HG03575 (cell line): ENCODE measurements around the gene TCF12.

Experiments
- ATAC-seq: cut with Tn5 transposase; IDR thresholded peaks from one replicate; pipeline ENCODE4 v1.9.1; 2021; ENCODE audit not compliant: unreplicated experiment, insufficient number of reproducible peaks, low FRiP score; ENCODE audit errors: extremely low read depth

Gene TCF12

DNA sequence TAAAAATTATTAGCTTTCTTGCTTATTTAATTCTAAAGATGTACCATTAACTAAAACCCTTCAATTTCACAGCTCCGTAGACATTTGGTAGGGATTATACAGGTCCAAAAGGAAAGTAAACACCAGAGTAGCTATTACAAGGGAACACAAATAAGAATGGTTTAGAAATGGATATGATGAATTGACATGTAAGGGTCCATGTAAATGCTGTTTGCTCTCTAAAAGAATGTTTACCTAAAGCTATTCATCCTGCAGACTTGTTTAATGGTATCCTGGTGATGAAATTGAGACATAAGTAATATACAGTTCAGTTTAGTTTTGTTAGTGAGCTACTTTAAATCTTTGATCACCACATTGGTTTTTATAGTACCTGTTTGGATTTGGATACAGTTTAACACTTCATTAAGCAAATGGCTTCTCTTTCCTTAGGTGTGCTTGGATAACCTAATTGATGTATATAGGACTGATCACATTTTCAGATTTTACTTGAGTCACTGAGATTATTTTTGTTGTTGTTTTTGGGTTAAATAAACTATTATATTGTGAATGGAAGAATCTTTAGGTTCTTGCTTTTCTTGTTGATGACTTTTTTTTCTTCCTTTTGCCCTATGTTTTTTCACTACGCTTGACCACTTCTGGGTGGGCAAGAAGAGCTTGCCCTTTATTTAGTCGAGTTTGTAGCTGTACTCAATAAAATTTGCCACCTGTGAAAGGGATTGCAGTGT is 115.4 kb downstream of the TCF12 start:
- no peak for ATAC-seq

DNA sequence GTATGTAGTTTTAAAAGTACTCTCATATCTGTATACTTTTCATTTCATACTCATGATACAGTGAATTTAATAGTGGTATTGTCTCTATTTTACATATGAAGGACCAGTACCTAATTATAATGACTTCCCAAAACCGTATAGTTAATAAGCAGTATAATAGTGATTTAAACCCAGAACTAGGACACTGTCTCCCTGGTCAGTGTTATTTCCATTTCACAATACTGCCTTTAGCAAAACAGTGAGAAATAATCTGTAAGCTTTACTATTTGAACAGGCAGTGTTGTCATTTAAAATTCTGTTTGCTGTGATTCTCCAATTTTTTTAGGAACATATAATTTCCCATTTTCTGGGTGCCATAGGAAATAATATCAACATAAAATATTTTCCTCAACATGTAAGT is 116.2 kb downstream of the TCF12 start:
- no peak for ATAC-seq

DNA sequence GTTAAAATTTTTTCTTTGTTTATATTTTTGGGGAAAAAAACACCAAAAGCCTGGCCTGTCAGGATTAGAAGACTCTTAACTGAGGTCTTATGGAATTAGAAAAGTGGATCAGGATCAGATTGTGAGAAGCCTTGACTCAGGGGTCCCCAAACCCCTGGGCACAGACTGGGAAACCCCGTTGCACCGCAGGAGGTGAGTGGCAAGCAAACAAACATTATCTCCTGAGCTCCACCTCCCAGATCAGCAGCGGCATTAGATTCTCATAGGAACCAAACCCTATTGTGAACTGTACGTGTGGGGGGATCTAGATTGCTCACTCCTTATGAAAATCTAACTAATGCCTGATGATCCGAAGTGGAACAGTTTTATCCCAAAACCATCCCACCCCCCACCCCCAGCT is 117.2 kb downstream of the TCF12 start:
- no peak for ATAC-seq

DNA sequence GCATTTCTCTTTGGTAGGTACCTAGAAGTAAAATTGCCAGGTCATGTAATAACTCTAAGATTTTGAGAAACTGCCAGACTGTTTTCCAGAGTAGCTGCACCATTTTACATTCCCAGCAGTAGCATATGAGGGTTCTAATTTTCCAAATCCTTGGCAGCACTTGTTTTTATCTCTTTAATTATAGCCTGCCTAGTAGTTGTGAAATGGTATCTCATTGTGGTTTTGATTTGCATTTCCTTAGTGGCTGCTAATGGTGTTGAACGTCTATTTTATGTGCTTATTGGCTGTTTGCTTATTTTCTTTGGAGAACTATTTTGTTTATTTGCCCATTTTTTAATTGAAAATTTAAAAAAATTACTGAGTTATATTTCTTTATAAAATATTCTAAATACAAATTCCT is 117.9 kb downstream of the TCF12 start:
- no peak for ATAC-seq

DNA sequence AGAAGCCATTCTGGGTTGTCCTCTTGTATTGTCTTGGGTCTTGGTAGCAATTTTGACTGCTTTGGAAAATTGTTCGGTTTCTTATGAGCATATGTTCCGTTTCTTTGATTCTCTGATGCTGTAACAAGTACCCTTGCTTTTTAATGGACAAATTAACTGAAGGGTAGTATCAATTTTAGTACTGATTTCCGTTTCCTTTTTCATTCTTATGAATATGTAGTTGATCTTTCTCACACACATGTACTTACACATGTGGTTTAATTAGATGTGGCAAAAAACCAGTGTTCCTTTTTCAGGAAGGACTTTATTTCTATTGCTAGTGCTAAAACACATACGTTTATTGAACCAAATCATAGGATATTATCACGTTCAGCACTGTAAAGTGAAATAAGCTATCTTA is 119.1 kb downstream of the TCF12 start:
- ATAC-seq: no peak

DNA sequence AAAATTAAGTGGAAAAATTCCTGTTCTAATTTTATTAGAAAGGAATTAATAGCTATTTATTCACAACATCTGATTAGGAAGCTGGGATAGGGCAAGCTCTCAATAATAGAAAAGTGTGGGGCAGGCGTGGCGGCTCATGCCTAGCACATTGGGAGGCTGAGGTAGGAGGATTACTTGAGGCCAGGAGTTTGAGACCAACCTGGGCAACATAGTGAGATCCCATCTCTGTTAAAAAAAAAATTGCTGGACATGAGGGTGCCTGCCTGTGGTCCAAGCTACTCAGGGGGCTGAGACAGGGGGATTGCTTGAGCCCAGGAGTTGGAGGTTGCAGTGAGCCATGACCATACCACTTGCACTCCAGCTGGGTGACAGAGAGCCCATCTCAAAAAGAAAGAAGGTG is 119.6 kb downstream of the TCF12 start:
- no peak for ATAC-seq

- ATAC-seq: no peak
Observed at GRCh38 chr15:57038496-57038895, 120.1 kb downstream of the TCF12 start.

- no peak for ATAC-seq
Observed at GRCh38 chr15:57041416-57041815, 123.0 kb downstream of the TCF12 start.

- no peak for ATAC-seq
Observed at GRCh38 chr15:57044072-57044702, 125.7 kb downstream of the TCF12 start.

- no peak for ATAC-seq
Observed at GRCh38 chr15:57044970-57045369, 126.5 kb downstream of the TCF12 start.

- ATAC-seq: peak; percentile 78
Observed at GRCh38 chr15:57045741-57046382, 127.4 kb downstream of the TCF12 start.

DNA sequence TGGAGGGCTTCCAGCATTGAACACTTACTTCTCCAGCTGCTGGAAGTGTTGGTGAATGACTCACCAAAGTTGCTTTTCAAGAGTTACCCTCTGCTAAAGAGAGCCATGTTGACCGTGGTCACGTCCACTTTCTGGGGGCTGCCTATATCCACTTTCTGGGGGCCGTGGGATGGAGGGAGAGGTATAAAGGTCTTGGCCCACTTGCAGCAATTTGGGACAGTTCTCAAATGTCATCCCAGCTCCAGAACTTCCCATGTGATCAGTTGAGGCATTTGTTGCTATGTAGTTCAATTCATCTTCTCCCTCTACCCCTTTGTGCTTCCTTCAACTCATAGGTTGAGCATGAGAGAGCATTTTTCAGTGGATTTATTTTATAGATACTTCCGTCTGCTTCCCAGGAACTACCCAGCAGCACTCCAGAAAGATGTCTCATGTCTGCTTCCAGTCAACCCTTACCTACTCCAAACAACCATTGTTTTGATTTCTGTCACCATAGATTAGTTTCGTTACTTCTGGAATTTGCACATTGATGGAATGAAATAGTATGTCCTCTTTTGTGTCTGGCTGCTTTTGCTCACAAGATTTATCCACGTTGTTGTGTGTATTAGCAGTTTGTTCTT is 130.6 kb downstream of the TCF12 start:
- ATAC-seq: no peak

GRCh38 chr15:57053470-57053869 is 135.0 kb downstream of the TCF12 start:
- ATAC-seq: no peak

- ATAC-seq: no peak
Observed at GRCh38 chr15:57054204-57054750, 135.8 kb downstream of the TCF12 start.

- no peak for ATAC-seq
Observed at GRCh38 chr15:57056357-57056756, 137.9 kb downstream of the TCF12 start.

GRCh38 chr15:57057134-57057930 is 138.9 kb downstream of the TCF12 start:
- ATAC-seq: no peak

GRCh38 chr15:57059026-57059660 is 140.7 kb downstream of the TCF12 start:
- ATAC-seq: no peak

GRCh38 chr15:57060799-57061198 is 142.4 kb downstream of the TCF12 start:
- ATAC-seq: no peak
